C4-2B (cell line): ENCODE data around the gene APOC1.
"Not testable (repeated sequence)": the region's sequence is repeated elsewhere in the genome, so short reads cannot be mapped to it uniquely, and the experiment has no call there.

ENCODE experiments used
- CTCF ChIP-seq: fragments of 450-650 bp; conservative IDR thresholded peaks from 2 replicates; pipeline ENCODE4 v1.5.1; 2017; ENCODE audit warnings: mild to moderate bottlenecking
- ZFX ChIP-seq: fragments of 450-650 bp; IDR thresholded peaks from 2 replicates; pipeline ENCODE4 v1.6.1; 2017

GRCh38 chr19:44911896-44912295 is 2.5 kb upstream of the APOC1 start:
- TF ChIP-seq CTCF, ZFX: not testable (repeated sequence)
